SK-N-SH (cell line): ENCODE measurements around the gene IST1.

Source experiments
- CHD2 ChIP-seq: fragments of 150-350 bp; IDR thresholded peaks from 2 replicates; pipeline ENCODE4 v1.6.1; 2018; ENCODE audit warnings: low read length; ENCODE audit not compliant: partially characterized antibody
- EP300 ChIP-seq, 2 experiments: IDR thresholded peaks; 2 replicates each; pipeline versions ENCODE4 v1.4.0 to v1.6.1; 2012; ENCODE audit warnings: borderline replicate concordance in 1 of 2, low read depth in 1 of 2, low read length in 1 of 2
- FOXM1 ChIP-seq: IDR thresholded peaks from 2 replicates; pipeline ENCODE4 v1.4.0; 2012; ENCODE audit warnings: low read depth, mild to moderate bottlenecking
- GABPA ChIP-seq: IDR thresholded peaks from 2 replicates; pipeline ENCODE4 v1.4.0; 2012; ENCODE audit warnings: low read depth, mild to moderate bottlenecking
- MXI1 ChIP-seq: IDR thresholded peaks from 2 replicates; pipeline ENCODE4 v1.6.1; 2012; ENCODE audit warnings: mild to moderate bottlenecking, low read depth, low read length, improper control_type of control experiment
- POLR2AphosphoS5 ChIP-seq: IDR thresholded peaks from 2 replicates; pipeline ENCODE4 v1.6.1; 2012; ENCODE audit warnings: low read depth, low read length
- RCOR1 ChIP-seq: fragments of 150-350 bp; IDR thresholded peaks from 2 replicates; pipeline ENCODE4 v1.6.1; 2017; ENCODE audit warnings: antibody characterized with exemption, low read length
- RFX5 ChIP-seq: IDR thresholded peaks from 2 replicates; pipeline ENCODE4 v1.6.1; 2012; ENCODE audit warnings: mild to moderate bottlenecking, improper control_type of control experiment, low read length
- TEAD4 ChIP-seq: IDR thresholded peaks from 2 replicates; pipeline ENCODE4 v1.4.0; 2012; ENCODE audit warnings: mild to moderate bottlenecking, borderline replicate concordance; ENCODE audit not compliant: insufficient read depth
- YY1 ChIP-seq: IDR thresholded peaks from 2 replicates; pipeline ENCODE4 v1.4.0; 2012; ENCODE audit warnings: low read depth, mild to moderate bottlenecking
- TF ChIP-seq, protein P1 (sequence below): fragments of 200-600 bp; sonication (generic); IDR thresholded peaks from 2 replicates; pipeline ENCODE4 v1.6.1; 2017; ENCODE audit warnings: antibody characterized with exemption, mild to moderate bottlenecking, moderate library complexity
- TF ChIP-seq, protein P2 (sequence below): IDR thresholded peaks from 2 replicates; pipeline ENCODE4 v1.6.1; 2012; ENCODE audit warnings: mild to moderate bottlenecking, low read depth, low read length, moderate library complexity

- TF ChIP-seq, protein P1, sequence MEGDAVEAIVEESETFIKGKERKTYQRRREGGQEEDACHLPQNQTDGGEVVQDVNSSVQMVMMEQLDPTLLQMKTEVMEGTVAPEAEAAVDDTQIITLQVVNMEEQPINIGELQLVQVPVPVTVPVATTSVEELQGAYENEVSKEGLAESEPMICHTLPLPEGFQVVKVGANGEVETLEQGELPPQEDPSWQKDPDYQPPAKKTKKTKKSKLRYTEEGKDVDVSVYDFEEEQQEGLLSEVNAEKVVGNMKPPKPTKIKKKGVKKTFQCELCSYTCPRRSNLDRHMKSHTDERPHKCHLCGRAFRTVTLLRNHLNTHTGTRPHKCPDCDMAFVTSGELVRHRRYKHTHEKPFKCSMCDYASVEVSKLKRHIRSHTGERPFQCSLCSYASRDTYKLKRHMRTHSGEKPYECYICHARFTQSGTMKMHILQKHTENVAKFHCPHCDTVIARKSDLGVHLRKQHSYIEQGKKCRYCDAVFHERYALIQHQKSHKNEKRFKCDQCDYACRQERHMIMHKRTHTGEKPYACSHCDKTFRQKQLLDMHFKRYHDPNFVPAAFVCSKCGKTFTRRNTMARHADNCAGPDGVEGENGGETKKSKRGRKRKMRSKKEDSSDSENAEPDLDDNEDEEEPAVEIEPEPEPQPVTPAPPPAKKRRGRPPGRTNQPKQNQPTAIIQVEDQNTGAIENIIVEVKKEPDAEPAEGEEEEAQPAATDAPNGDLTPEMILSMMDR, result no peak
- TF ChIP-seq RCOR1, result no peak
- TF ChIP-seq MXI1, result no peak
- no peak for TF ChIP-seq CHD2
- TF ChIP-seq RFX5, result no peak
- TF ChIP-seq TEAD4, result no peak
- no peak for TF ChIP-seq FOXM1
- no peak for TF ChIP-seq EP300 (IDR thresholded peaks at IDR 0.05; ENCODE audit: borderline replicate concordance in 1 of 2, low read depth in 1 of 2, low read length in 1 of 2)
- TF ChIP-seq YY1, result no peak
- no peak for TF ChIP-seq GABPA
- TF ChIP-seq, protein P2, sequence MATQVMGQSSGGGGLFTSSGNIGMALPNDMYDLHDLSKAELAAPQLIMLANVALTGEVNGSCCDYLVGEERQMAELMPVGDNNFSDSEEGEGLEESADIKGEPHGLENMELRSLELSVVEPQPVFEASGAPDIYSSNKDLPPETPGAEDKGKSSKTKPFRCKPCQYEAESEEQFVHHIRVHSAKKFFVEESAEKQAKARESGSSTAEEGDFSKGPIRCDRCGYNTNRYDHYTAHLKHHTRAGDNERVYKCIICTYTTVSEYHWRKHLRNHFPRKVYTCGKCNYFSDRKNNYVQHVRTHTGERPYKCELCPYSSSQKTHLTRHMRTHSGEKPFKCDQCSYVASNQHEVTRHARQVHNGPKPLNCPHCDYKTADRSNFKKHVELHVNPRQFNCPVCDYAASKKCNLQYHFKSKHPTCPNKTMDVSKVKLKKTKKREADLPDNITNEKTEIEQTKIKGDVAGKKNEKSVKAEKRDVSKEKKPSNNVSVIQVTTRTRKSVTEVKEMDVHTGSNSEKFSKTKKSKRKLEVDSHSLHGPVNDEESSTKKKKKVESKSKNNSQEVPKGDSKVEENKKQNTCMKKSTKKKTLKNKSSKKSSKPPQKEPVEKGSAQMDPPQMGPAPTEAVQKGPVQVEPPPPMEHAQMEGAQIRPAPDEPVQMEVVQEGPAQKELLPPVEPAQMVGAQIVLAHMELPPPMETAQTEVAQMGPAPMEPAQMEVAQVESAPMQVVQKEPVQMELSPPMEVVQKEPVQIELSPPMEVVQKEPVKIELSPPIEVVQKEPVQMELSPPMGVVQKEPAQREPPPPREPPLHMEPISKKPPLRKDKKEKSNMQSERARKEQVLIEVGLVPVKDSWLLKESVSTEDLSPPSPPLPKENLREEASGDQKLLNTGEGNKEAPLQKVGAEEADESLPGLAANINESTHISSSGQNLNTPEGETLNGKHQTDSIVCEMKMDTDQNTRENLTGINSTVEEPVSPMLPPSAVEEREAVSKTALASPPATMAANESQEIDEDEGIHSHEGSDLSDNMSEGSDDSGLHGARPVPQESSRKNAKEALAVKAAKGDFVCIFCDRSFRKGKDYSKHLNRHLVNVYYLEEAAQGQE, result no peak
- no peak for TF ChIP-seq POLR2AphosphoS5
These were observed 23.7 kb downstream of the IST1 start for GRCh38 chr16:71919035-71919434.
